ENCODE measurements around the gene FRRS1.

DNA sequence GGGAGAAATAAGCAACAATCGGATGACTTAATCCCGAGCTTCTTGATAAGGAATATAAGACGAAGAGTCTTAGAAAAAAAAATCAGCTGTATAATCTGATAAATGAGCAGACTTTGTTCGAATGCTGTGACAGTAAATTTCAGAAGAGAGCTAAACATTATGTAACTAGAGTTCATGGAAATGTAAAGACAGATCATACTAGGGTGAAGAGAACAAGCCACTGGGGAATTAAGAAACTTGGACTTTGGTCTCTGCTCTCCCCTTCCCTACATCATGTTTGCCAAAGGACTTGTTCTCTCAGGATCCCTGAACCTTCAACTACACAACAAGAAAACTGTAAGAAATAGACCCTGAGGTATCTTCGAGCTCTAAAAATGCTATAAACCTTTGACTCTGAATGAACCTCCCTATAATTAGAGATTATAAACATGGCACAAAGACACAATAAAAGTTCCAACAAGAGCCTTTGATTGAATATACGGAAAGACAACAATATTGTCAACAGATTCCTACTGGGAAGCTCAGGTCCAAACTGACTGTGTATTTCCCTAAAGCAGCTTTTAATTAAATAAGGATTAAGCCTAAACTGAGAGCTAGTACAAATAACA lies 27.5 kb downstream of the FRRS1 start:
- TF ChIP-seq EZH2phosphoT487 (IDR thresholded peaks at IDR 0.05; ENCODE audit: low read depth) (no peak), CTCF (IDR thresholded peaks at IDR 0.05; ENCODE audit: low read depth, low read length) (no peak)

Measured in OCI-LY3 (cell line).